Colon (tissue), 2 donors: ENCODE data around the gene MCOLN1.
"Not testable (repeated sequence)": the region's sequence is repeated elsewhere in the genome, so short reads cannot be mapped to it uniquely, and the experiment has no call there.

ENCODE experiments used
- FAIRE-seq: peaks from 2 replicates; lab custom pipeline; 2012; peaks lifted over from hg19 to GRCh38; lab: Jason Lieb, UNC
- donor health status: control.
- donor health status: control.

The MCOLN1 gene

DNA sequence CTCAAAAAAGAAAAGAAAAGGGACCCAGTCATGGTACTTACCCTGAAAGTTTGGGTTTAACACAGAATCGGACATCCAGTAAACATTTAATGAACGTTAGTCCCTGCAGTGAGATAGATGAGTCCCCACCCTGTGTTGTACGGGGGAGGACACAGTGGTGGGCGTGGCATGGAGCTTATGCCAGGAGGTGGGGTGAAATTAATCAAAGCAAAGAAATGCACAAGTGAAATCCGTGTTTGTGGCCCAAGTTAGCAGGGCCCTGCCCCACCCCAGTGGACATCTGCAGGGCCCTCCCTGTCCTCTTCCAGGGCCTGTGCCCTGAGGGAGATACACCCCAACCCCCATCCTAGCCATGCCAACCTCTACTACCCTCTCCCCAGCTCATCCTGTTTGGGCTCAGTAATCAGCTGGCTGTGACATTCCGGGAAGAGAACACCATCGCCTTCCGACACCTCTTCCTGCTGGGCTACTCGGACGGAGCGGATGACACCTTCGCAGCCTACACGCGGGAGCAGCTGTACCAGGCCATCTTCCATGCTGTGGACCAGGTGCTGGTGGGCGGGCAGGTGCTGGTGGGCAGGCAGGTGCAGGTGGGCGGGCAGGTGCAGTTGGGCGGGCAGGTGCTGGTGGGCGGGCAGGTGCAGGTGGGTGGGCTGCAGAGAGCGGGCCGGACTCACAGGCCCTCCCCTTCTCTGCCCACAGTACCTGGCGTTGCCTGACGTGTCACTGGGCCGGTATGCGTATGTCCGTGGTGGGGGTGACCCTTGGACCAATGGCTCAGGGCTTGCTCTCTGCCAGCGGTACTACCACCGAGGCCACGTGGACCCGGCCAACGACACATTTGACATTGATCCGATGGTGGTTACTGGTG lies 3.9 kb downstream of the MCOLN1 start:
- FAIRE-seq, result no peak

DNA sequence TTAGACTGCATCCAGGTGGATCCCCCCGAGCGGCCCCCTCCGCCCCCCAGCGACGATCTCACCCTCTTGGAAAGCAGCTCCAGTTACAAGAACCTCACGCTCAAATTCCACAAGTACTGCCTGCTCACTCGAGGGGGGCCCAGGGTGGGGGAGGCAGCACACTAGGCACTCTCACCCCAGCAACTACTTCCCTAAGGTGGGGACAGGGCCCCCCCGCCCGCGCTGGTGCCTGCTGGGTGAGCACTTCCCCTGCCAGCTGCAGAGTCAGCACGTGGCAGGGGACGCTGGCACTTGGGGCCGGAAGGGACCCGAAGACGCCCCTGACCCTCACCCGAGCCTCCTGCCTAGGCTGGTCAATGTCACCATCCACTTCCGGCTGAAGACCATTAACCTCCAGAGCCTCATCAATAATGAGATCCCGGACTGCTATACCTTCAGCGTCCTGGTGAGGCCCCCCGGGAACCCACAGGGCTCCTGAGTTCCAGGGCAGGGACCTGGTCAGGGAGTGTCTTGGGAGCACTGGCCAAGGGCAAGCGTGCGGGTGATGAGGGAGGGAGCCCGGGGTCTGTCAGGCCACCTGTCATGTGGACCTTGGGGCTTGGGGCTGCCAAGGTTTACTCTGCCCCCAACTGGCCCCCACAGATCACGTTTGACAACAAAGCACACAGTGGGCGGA lies 5.2 kb downstream of the MCOLN1 start:
- FAIRE-seq, result no peak

DNA sequence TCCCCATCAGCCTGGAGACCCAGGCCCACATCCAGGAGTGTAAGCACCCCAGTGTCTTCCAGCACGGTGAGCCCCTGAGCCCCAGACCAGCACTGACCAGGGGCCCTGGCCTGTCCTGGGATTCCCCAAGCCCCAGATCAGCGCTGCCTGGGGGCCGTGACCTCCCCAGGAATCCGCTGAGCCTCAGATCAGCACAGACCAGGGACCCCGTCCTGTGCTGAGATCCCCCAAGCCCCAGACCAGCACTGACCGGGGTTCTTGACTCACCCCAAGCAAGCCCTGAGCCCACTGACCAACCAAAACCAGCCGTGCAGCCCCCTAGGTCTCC lies 5.7 kb downstream of the MCOLN1 start:
- no peak for FAIRE-seq

DNA sequence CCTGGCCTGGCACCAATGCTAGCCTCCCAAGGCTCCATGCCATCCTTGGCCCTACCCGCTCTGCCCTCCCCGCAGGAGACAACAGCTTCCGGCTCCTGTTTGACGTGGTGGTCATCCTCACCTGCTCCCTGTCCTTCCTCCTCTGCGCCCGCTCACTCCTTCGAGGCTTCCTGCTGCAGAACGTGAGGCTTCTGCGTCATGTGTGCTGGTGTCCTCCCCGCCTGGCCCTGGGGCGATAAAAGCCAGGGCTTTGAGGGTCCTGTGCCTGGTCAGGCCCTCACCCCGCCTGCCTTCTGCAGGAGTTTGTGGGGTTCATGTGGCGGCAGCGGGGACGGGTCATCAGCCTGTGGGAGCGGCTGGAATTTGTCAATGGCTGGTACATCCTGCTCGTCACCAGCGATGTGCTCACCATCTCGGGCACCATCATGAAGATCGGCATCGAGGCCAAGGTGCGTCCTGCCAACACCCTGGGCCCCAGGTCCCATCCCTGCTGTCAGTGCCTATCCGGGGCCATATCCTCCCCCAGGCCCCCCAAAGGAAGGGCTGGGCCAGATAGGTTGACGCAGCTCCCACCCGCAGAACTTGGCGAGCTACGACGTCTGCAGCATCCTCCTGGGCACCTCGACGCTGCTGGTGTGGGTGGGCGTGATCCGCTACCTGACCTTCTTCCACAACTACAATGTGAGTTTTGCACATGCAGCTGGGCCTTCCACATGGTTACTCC lies 6.3 kb downstream of the MCOLN1 start:
- no peak for FAIRE-seq

DNA sequence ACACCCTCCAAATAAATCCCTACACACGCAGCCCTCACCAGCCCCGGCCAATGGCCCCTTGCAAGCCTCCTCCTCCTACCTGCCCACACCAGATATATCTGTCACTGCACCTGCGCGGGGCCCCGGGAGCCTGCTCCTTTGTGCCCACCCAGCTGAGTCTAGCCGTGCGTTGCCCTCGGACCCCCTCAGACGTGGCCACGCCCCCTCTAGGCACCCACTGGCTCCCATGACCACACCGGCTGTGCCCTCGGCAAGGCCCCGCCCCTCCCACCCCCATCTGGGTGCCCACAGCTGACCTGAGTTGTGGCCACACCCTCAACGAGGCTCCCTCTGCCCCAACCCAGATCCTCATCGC lies 6.8 kb downstream of the MCOLN1 start:
- no peak for FAIRE-seq

DNA sequence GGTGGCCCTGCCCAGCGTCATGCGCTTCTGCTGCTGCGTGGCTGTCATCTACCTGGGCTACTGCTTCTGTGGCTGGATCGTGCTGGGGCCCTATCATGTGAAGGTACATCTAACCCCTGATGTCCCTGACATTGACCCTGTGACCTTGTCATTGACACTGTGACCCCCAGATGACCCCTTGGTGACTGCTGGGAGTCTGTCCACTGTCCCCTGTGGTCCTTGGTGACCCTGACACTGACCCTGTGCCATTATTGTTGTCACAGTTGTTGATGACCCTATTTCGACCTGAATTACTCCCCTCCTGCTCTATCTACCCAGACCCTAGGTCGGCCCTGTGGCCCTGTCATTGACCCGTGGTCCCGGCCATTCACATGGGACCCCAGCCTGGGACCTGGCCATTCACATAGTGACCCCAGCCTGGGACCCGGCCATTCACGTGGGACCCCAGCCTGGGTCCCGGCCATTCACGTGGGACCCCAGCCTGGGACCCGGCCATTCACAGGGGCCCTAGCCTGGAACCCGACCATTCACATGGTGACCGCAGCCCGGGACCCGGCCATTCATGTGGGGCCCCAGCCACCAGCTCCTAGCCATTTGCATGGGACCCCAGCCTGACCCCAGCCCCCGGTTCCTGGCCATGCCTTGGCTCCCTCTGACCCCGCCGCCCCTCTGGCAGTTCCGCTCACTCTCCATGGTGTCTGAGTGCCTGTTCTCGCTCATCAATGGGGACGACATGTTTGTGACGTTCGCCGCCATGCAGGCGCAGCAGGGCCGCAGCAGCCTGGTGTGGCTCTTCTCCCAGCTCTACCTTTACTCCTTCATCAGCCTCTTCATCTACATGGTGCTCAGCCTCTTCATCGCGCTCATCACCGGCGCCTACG lies 7.4 kb downstream of the MCOLN1 start:
- no peak for FAIRE-seq

DNA sequence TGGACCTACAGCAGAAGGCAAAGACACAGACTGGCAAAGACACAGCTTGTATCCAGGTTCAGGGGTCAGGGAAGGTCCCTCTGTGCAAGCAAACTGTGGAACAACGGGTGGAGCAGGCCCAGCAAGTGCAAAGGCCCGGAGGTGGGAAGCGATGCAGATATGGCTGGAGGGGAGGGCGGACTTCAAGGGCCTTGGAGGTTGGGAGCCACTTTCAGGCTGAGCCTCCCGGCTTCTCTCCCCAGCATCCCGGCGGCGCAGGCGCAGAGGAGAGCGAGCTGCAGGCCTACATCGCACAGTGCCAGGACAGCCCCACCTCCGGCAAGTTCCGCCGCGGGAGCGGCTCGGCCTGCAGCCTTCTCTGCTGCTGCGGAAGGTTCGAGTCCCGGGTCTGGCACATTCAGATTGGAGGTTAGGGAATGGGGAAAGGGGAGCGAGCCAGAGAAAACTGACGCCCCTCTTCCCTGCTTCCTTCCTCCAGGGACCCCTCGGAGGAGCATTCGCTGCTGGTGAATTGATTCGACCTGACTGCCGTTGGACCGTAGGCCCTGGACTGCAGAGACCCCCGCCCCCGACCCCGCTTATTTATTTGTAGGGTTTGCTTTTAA lies 11.0 kb downstream of the MCOLN1 start:
- FAIRE-seq, result no peak

DNA sequence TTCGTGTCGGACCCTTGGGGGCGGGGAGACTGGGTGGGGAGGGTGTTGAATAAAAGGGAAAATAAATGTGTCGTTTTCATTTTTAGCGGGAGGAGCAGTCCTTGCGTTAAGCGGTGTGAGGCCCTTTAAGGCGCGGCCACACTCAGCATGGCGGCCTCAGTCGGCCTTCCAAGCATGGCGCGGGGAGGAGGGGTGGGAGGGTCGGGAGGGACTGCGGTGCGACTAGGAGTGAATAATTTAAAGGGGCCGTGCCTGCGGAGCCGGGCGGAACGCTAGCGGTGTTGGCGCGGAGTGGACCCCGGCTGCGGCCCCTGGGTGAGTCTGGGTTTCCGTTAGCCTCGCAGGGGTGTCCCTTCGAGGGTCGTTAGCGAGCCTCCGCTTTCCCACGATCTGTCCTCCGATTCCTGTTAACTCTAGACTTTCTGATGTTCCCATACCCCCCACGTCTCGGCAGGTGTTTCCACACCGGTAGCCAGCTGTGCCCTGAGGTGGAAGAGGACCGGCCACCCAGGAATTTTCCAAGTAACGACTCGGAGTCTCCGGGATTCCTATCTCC lies 11.6 kb downstream of the MCOLN1 start:
- no peak for FAIRE-seq

DNA sequence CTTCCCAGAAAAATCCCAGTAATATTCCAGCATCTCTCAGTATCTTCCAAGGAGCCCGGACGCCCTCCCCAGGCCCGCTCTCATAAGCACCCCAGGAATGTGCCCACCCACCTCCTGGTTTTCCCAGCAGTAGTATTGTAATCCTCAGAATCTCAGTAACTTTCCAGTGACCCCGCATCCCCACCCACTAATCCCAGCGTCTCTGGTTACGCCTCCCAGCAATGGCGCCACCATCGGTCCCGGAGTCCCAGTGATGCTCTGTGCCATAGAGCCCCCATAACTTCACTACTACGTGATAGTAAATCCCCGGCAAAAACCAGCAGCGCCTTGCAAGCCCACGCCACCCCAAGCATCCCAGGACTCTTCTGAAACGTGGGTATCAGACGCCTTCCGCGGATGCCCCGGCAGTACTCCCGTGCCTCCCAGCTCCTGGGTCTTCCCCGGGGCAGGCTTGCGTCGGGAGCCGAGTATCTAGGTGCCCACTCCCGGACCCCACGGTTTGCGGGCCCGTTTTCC lies 12.2 kb downstream of the MCOLN1 start:
- no peak for FAIRE-seq

DNA sequence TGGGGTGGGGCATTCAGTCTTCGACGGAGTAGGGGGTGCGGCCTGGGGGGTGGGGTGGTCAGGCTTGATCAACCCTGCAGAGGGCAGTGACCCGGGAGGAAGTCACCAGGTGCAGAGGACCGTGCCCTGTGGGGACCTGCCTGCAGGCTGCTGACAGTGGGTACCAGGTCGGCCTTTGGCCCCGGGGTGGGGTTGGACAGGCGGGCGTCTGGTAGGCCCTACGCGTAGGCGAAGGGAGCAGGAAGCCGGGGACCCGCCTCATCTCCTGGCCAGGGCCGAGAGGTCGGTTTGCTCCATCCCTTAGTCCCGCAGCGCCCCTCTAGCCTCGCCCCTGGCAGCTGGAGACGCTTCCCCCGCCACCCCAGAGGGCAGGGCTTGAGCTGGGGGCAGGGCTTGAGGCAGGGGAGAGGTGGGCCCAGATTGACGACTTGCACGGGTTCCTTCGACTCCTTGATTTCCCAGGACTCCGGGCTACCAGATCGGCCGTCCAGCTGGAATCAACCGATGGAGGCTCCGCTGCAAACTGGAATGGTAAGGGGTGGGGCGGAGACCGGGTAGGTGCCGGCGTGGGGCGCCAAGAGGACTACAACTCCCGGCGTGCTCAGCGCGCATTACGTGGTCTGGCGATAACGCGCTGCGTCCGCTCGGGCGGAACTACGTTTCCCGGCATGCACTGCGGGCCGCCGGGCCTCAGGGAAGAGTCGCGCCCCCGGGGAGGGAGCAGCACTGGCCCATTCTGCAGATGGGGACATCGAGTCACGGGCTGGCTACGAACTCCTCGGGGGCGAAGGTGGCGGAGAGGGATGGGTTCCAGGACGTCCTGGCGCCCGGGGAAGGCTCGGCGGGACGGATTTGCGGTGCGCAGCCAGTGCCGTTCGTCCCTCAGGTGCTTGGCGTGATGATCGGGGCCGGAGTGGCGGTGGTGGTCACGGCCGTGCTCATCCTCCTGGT lies 12.9 kb downstream of the MCOLN1 start, which contains the start of gene PNPLA6:
Gene PNPLA6 (plus strand): TSS at position 671 of the 951 bp plus-strand sequence. CDS start 72 bp downstream, at position 743.
- no peak for FAIRE-seq

DNA sequence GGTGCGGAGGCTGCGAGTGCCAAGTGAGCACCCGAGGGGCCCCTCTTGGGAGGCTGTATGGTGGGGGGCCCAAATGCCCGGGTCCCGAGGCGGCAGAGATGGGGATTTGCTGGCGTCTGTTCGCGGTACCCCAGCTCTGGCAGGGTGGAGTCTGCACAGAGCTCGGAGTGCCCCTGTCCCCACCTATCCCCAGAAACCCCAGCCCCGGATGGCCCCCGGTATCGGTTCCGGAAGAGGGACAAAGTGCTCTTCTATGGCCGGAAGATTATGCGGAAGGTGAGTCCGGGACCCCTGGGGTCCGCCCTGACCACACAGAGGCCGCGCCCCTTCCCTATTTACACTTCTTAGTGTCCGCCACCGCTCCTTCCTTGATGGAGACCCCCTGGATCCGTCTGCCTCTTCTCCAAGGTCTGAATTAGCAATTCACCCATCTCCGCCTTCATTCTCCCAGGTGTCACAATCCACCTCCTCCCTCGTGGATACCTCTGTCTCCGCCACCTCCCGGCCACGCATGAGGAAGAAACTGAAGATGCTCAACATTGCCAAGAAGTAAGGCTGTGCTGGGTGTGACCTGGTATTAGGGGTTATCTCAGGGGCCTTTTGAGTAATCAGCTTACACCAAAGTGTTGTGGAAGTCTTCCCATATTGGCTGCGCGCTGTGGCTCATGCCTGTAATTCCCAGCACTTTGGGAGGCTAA lies 13.7 kb downstream of the MCOLN1 start:
- no peak for FAIRE-seq

DNA sequence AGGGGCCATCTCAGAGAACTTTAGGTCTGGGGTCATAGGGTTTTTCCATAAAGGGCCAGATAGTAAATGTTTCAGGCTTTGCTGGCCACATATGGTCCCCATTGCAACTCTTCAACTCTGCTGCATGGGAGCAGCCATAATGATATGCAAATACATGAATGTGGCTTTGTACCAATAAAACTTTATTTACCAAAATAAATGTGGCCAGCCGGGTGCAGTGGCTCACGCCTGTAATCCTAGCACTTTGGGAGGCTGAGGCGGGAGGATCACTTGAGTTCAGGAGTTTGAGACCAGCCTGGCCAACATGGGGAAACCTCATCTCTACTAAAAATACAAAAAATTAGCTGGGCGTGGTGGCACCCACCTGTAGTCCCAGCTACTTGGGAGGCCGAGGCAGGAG lies 16.6 kb downstream of the MCOLN1 start:
- FAIRE-seq, result not testable (repeated sequence)

DNA sequence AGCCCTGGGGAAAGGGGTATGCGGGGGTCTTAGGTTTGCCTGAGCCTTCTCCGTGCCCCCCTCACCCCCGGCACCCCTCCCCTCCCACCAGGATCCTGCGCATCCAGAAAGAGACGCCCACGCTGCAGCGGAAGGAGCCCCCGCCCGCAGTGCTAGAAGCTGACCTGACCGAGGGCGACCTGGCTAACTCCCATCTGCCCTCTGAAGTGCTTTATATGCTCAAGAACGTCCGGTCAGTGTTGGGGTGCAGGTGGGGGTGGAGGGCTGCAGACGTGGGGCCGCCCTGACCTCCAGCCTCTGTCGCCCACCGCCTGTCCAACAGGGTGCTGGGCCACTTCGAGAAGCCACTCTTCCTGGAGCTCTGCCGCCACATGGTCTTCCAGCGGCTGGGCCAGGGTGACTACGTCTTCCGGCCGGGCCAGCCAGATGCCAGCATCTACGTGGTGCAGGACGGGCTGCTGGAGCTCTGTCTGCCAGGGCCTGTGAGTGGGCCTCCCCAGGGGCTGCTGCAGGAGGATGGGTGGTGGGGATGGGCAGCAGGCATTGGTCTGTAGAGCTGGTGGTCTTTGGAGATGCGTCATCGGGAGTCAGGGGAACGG lies 17.5 kb downstream of the MCOLN1 start:
- no peak for FAIRE-seq

DNA sequence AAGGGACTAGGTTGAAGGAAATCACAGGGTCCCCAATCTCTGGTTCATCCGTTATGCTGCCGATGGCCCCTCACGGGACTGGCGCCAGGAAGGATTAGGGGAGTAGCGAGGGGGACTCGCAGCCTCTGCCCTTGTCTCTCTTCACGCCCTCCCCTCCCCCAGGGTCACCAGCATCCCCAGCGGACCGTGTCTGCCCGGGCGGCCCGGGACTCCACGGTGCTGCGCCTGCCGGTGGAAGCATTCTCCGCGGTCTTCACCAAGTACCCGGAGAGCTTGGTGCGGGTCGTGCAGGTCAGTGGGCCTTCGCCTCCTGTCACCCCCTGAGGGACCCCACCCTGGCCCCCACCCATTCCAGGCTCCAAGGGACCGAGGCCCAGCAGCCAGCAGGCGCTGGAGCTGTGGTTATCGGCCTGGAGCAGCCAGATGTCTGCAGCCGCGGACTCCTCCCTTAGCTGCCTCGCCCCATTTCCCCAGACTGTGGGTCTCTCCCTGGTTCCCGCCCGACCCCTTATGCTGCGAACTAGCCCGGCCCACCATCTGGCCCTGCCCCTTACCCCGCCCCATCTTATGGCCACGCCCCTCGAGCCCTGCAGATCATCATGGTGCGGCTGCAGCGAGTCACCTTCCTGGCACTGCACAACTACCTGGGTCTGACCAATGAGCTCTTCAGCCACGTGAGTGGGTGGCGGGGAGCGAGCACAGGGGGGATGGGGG lies 18.5 kb downstream of the MCOLN1 start:
- FAIRE-seq, result no peak

DNA sequence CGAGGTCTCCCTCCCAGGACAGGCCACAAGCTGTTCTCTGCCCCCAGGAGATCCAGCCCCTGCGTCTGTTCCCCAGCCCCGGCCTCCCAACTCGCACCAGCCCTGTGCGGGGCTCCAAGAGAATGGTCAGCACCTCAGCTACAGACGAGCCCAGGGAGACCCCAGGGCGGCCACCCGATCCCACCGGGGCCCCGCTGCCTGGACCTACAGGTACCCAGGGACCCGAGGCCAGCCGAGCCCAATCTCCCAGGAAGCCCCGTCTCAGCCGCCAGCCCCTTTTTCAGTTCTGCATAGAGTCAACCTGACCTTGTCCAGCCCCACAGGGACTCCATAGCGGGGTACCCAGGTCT lies 19.0 kb downstream of the MCOLN1 start:
- no peak for FAIRE-seq

DNA sequence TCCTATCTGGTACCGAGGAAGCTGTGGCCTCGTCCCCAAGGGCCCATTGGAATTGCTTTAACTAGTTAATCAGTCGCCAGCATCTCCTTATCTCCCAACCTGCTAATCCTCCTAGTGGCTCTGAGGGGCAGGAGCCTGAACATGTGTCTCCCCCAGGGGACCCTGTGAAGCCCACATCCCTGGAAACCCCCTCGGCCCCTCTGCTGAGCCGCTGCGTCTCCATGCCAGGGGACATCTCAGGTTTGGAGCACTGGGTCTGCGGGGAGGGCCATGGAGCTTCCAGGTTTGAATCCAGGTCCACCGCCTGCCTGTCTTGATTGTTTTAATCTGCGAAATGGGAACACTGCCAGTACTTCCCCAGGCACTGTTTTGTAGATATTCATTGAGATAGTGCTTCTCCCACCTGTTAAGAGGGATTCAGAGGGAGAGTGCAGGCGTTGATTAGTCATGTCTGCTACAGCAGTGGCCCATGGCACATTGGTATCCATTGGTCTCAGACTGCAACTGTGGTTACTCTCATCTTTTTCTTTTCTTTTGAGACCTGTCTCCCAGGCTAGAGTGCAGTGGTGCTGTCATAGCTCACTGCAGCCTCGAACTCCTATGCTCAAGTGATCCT lies 19.5 kb downstream of the MCOLN1 start:
- no peak for FAIRE-seq

DNA sequence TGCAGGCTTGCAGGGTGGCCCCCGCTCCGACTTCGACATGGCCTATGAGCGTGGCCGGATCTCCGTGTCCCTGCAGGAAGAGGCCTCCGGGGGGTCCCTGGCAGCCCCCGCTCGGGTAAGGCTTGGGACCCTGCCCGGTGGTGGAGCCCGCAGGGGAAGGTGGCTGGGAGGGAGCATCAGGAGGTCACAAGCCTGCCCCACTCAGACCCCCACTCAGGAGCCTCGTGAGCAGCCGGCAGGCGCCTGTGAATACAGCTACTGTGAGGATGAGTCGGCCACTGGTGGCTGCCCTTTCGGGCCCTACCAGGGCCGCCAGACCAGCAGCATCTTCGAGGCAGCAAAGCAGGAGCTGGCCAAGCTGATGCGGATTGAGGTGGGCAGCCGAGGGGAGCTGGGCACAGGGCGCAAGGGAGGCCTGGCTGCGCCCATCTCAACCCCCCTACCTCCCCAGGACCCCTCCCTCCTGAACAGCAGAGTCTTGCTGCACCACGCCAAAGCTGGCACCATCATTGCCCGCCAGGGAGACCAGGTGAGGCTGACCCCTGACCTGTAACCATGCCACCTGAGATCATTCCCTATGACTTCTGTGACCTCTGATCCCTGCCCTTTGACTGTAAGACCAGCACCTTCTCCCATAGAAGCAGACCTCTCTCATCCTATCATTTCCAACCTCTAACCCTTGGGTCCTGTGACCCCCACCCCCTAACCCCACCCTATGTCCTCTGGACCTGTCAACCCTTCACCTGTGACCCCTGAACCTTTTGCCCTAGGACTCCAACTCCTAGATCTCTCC lies 20.3 kb downstream of the MCOLN1 start:
- no peak for FAIRE-seq
